Measurements from ENCODE around the gene NSUN6. TPM values are rescaled to one million over a fixed set of nuclear protein-coding genes. Genes with fewer than 3 reads are reported as not detected.

The NSUN6 gene
- total and polyA plus RNA-seq, 4 donors: 16.3 to 47.6 (median 25.0) TPM

DNA sequence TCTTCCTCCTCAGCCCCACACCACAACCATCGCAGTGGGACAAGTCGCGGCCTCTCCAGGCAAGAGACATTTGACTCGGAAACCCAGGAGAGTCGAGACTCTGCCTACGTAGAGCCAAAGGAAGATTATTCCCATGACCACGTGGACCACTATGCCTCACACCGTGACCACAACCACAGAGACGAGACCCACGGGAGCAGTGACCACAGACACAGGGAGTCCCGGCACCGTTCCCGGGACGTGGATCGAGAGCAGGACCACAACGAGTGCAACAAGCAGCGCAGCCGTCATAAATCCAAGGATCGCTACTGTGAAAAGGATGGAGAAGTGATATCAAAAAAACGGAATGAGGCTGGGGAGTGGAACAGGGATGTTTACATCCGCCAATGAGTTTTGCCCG is 112.1 kb downstream of the NSUN6 start:
- Histone ChIP-seq H3K27ac (ENCODE audit: low read depth in 1 of 2, low read length in 2 of 2) (no peak overlapping the region), H3K4me3 (ENCODE audit: low read depth in 1 of 3, low read length in 3 of 3) (no peak overlapping the region), H3K9ac (ENCODE audit: low read depth in 1 of 2, low read length in 2 of 2) (no peak overlapping the region), H3K27me3 (ENCODE audit: control insufficient read depth in 4 of 4, insufficient read depth in 4 of 4, low read length in 3 of 4) (no peaks in the 10 kb centered on the region), H3K36me3 (ENCODE audit: control insufficient read depth in 4 of 4, insufficient read depth in 3 of 4, low read depth in 1 of 4, low read length in 3 of 4) (peaks cover 12 to 68% (median 48%) of the 10 kb centered on the region in 4 donors), H3K9me3 (ENCODE audit: control insufficient read depth in 4 of 4, low read length in 3 of 4) (no peaks in the 10 kb centered on the region), H3K4me1 (ENCODE audit: control insufficient read depth in 4 of 4, insufficient read depth in 4 of 4, low read length in 3 of 4) (no peaks in the 10 kb centered on the region)
- no peak for DNase-seq (ENCODE audit: low spot score)
- TF ChIP-seq JUND (IDR thresholded peaks at IDR 0.05): no peak
- TF ChIP-seq RXRA (IDR thresholded peaks at IDR 0.05): no peak
- no peak for TF ChIP-seq YY1 (IDR thresholded peaks at IDR 0.05)
- no peak for TF ChIP-seq HNF4A (conservative IDR thresholded peaks at IDR 0.05)
- no peak for TF ChIP-seq FOXA1 (IDR thresholded peaks at IDR 0.05)
- TF ChIP-seq, protein P1, sequence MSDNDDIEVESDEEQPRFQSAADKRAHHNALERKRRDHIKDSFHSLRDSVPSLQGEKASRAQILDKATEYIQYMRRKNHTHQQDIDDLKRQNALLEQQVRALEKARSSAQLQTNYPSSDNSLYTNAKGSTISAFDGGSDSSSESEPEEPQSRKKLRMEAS (IDR thresholded peaks at IDR 0.05): no peak
- no peak for TF ChIP-seq TAF1 (conservative IDR thresholded peaks at IDR 0.05)
- TF ChIP-seq HNF4G (IDR thresholded peaks at IDR 0.05): no peak
- no peak for TF ChIP-seq SP1 (IDR thresholded peaks at IDR 0.05)
- no peak for TF ChIP-seq EGR1 (IDR thresholded peaks at IDR 0.05; ENCODE audit: low read depth in 2 of 2)
- no peak for TF ChIP-seq RAD21 (IDR thresholded peaks at IDR 0.05)
- WGBS: 92% methylated on average over 22 of the region's 22 CpGs

DNA sequence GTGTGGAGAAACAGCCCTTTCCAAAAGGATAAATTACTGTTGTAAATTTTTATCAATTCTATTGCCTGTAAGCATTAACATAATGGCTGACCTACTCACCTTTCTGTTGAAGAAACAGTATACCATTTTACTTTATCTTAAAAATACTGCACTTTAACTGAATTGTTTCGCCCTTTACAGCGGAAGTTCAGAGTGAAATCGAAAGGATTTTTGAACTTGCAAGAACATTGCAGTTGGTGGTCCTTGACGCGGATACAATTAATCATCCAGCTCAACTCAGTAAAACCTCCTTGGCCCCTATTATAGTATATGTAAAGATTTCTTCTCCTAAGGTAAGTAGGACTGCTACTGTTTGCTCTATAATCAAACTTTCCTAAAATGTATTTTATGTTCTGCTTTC is 117.5 kb downstream of the NSUN6 start:
- no peak overlapping the region for H3K4me3 ChIP-seq (ENCODE audit: low read depth in 1 of 3, low read length in 3 of 3)
- 95% methylated on average over 5 of the region's 5 CpGs for WGBS
- TF ChIP-seq EGR1 (IDR thresholded peaks at IDR 0.05; ENCODE audit: low read depth in 2 of 2): no peak
- no peak for TF ChIP-seq SP1 (IDR thresholded peaks at IDR 0.05)
- TF ChIP-seq JUND (IDR thresholded peaks at IDR 0.05): no peak
- TF ChIP-seq, protein P1 (IDR thresholded peaks at IDR 0.05): no peak
- no peak for TF ChIP-seq RAD21 (IDR thresholded peaks at IDR 0.05)
- TF ChIP-seq, protein P2, sequence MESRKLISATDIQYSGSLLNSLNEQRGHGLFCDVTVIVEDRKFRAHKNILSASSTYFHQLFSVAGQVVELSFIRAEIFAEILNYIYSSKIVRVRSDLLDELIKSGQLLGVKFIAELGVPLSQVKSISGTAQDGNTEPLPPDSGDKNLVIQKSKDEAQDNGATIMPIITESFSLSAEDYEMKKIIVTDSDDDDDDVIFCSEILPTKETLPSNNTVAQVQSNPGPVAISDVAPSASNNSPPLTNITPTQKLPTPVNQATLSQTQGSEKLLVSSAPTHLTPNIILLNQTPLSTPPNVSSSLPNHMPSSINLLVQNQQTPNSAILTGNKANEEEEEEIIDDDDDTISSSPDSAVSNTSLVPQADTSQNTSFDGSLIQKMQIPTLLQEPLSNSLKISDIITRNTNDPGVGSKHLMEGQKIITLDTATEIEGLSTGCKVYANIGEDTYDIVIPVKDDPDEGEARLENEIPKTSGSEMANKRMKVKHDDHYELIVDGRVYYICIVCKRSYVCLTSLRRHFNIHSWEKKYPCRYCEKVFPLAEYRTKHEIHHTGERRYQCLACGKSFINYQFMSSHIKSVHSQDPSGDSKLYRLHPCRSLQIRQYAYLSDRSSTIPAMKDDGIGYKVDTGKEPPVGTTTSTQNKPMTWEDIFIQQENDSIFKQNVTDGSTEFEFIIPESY (IDR thresholded peaks at IDR 0.05): no peak
- no peak for TF ChIP-seq FOXA2 (IDR thresholded peaks at IDR 0.05)
- TF ChIP-seq, protein P3, sequence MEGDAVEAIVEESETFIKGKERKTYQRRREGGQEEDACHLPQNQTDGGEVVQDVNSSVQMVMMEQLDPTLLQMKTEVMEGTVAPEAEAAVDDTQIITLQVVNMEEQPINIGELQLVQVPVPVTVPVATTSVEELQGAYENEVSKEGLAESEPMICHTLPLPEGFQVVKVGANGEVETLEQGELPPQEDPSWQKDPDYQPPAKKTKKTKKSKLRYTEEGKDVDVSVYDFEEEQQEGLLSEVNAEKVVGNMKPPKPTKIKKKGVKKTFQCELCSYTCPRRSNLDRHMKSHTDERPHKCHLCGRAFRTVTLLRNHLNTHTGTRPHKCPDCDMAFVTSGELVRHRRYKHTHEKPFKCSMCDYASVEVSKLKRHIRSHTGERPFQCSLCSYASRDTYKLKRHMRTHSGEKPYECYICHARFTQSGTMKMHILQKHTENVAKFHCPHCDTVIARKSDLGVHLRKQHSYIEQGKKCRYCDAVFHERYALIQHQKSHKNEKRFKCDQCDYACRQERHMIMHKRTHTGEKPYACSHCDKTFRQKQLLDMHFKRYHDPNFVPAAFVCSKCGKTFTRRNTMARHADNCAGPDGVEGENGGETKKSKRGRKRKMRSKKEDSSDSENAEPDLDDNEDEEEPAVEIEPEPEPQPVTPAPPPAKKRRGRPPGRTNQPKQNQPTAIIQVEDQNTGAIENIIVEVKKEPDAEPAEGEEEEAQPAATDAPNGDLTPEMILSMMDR (IDR thresholded peaks at IDR 0.05; ENCODE audit: low read depth, low read length, missing input control): no peak
- TF ChIP-seq TAF1 (conservative IDR thresholded peaks at IDR 0.05): no peak
- TF ChIP-seq, protein P4, sequence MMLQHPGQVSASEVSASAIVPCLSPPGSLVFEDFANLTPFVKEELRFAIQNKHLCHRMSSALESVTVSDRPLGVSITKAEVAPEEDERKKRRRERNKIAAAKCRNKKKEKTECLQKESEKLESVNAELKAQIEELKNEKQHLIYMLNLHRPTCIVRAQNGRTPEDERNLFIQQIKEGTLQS (IDR thresholded peaks at IDR 0.05): no peak
- no peaks in the 10 kb centered on the region for H3K27me3 ChIP-seq (ENCODE audit: control insufficient read depth in 4 of 4, insufficient read depth in 4 of 4, low read length in 3 of 4)
- no peak for DNase-seq (ENCODE audit: low spot score)
- H3K27ac ChIP-seq (ENCODE audit: low read depth in 1 of 2, low read length in 2 of 2): no peak overlapping the region
- peaks cover 1 to 48% (median 29%) of the 10 kb centered on the region in 4 donors for H3K36me3 ChIP-seq (ENCODE audit: control insufficient read depth in 4 of 4, insufficient read depth in 3 of 4, low read depth in 1 of 4, low read length in 3 of 4)
- no peaks in the 10 kb centered on the region for H3K9me3 ChIP-seq (ENCODE audit: control insufficient read depth in 4 of 4, low read length in 3 of 4)
- H3K9ac ChIP-seq (ENCODE audit: low read depth in 1 of 2, low read length in 2 of 2): no peak overlapping the region
- no peaks in the 10 kb centered on the region for H3K4me1 ChIP-seq (ENCODE audit: control insufficient read depth in 4 of 4, insufficient read depth in 4 of 4, low read length in 3 of 4)
